CD4-positive, alpha-beta T cell (primary cell): ENCODE data around the gene IL11. TPM values are rescaled to one million over a fixed set of nuclear protein-coding genes. Genes with fewer than 3 reads are reported as not detected.

Source experiments
- ATAC-seq: fragments of 200-7000 bp; cut with Tn5 transposase; one replicate; pipeline ENCODE4 v1.10.0; 2022; ENCODE audit warnings: mild to moderate bottlenecking; ENCODE audit not compliant: poor library complexity
- CTCF ChIA-PET: fragments of 350-600 bp; sonication (Branson Sonifier 250); formaldehyde crosslinking; loops from one replicate; lab custom pipeline; 2021; ENCODE audit warnings: antibody characterized with exemption, inconsistent platforms; lab: Charles Lee
- POLR2A ChIA-PET: fragments of 350-600 bp; sonication (Branson Sonifier 250); formaldehyde crosslinking; loops from one replicate; lab custom pipeline; 2021; ENCODE audit warnings: antibody characterized with exemption, inconsistent platforms; lab: Charles Lee
- DNase-seq, 14 experiments: peaks; one replicate each; pipeline ENCODE4 v3.0.0-alpha.2; 2013 to 2020; ENCODE audit warnings: mixed read lengths in 2 of 14
- H3K27ac ChIP-seq, 2 donors: one replicate each; pipeline versions ENCODE4 v1.5.1 to v1.7.0; 2013; ENCODE audit warnings: low read length in 2 of 2, low read depth in 1 of 2, mild to moderate bottlenecking in 1 of 2
- H3K27me3 ChIP-seq, 2 experiments: 1 replicate in 1 of 2; 2 replicates in 1 of 2; pipeline versions ENCODE4 v1.6.1 to v1.7.0; 2013; ENCODE audit warnings: low read length in 2 of 2, control low read depth in 1 of 2, mild to moderate bottlenecking in 1 of 2, moderate library complexity in 1 of 2; ENCODE audit not compliant: insufficient read depth in 2 of 2, control insufficient read depth in 1 of 2
- H3K36me3 ChIP-seq: one replicate; pipeline ENCODE4 v1.6.1; 2013; ENCODE audit warnings: low read length, control low read depth; ENCODE audit not compliant: insufficient read depth
- H3K4me1 ChIP-seq: one replicate; pipeline ENCODE4 v1.6.1; 2013; ENCODE audit warnings: low read length, control low read depth; ENCODE audit not compliant: insufficient read depth
- H3K4me3 ChIP-seq: one replicate; pipeline ENCODE4 v1.5.1; 2013; ENCODE audit warnings: mild to moderate bottlenecking, low read length, moderate library complexity
- H3K9me3 ChIP-seq, 2 experiments: 1 replicate in 1 of 2; 2 replicates in 1 of 2; pipeline versions ENCODE4 v1.6.1 to v1.7.0; 2013; ENCODE audit warnings: low read length in 2 of 2, mild to moderate bottlenecking in 2 of 2, control low read depth in 1 of 2, moderate library complexity in 1 of 2; ENCODE audit not compliant: control insufficient read depth in 1 of 2, insufficient read depth in 1 of 2
- H3K27ac Mint-ChIP-seq: one replicate; pipeline ENCODE4 v1.8.0; 2020; ENCODE audit warnings: mixed read lengths
- H3K27me3 Mint-ChIP-seq: one replicate; pipeline ENCODE4 v1.8.0; 2021; ENCODE audit warnings: mixed read lengths
- H3K36me3 Mint-ChIP-seq: one replicate; pipeline ENCODE4 v1.8.0; 2021; ENCODE audit warnings: low read depth, mixed read lengths
- H3K4me1 Mint-ChIP-seq: one replicate; pipeline ENCODE4 v1.8.0; 2021; ENCODE audit warnings: low read depth, mixed read lengths
- H3K4me3 Mint-ChIP-seq: one replicate; pipeline ENCODE4 v1.8.0; 2020; ENCODE audit warnings: mild to moderate bottlenecking, mixed read lengths
- H3K9me3 Mint-ChIP-seq: one replicate; pipeline ENCODE4 v1.8.0; 2020; ENCODE audit warnings: mixed read lengths
- CTCF ChIP-seq: fragments of 200-600 bp; IDR thresholded peaks from one replicate; pipeline ENCODE4 v1.8.0; 2022; ENCODE audit warnings: antibody characterized with exemption, mild to moderate bottlenecking
- intact Hi-C, 2 experiments: fragments of 100-400 bp; cut with DNase I in 1 of 2; cut with micrococcal nuclease in 1 of 2; formaldehyde crosslinking; loops; one replicate each; pipeline versions ENCODE4 v1.15.1 to v1.9.0; 2023 to 2025; cut with DNase I, micrococcal nuclease
- total RNA-seq, 174 experiments: library from RNA in 2 of 174; stranded (reverse) in 2 of 174; gene quantifications; one replicate each; pipeline ENCODE4 v1.2.3 and lab custom pipeline; 2021 to 2026

The IL11 gene
- total RNA-seq, 2 experiments from 2014 or later, result 0.22 to 0.92 TPM

GRCh38 chr19:55341171-55341588, 29.1 kb downstream of the IL11 start:
- H3K9me3 Mint-ChIP-seq, result no peaks in the 10 kb centered on the region
- Histone ChIP-seq H3K27me3 (peaks cover 3 to 4% of the 10 kb centered on the region in 2 experiments), H3K27ac (no peak overlapping the region), H3K4me3 (peak overlapping the region; percentile 71), H3K36me3 (peaks cover 8% of the 10 kb centered on the region), H3K4me1 (peaks cover 32% of the 10 kb centered on the region), H3K9me3 (no peaks in the 10 kb centered on the region)
- no peak for TF ChIP-seq CTCF
- ATAC-seq (no peak), DNase-seq (peak in 13 of 14 experiments; percentile 21 to 73 (median 45))
- intact Hi-C loops, result no loop called here
- peaks cover 21% of the 10 kb centered on the region for H3K4me1 Mint-ChIP-seq
- H3K36me3 Mint-ChIP-seq, result peaks cover 32% of the 10 kb centered on the region
- CTCF ChIA-PET, result interaction anchor here (1.1 kb wide), 1 partner anchor 9 kb away, joined by 4 read pairs; no protein-coding TSS in a partner anchor
- POLR2A ChIA-PET, result no interaction called here
- peaks cover 20% of the 10 kb centered on the region for H3K27me3 Mint-ChIP-seq
- peak overlapping the region; percentile 99 for H3K27ac Mint-ChIP-seq
- H3K4me3 Mint-ChIP-seq, result peak overlapping the region; percentile 86

GRCh38 chr19:55340784-55341147, 29.5 kb downstream of the IL11 start:
- H3K27ac ChIP-seq, result no peak overlapping the region
- CTCF ChIA-PET, result interaction anchor here (0.7 to 1.1 kb wide), 2 partner anchors 9 to 39 kb away, joined by 3 to 4 read pairs; no protein-coding TSS in a partner anchor
- peaks cover 31% of the 10 kb centered on the region for H3K36me3 Mint-ChIP-seq

More at GRCh38 chr19:55340784-55341147, 29.5 kb downstream of the IL11 start:
- Mint-ChIP-seq H3K27ac (peak overlapping the region; percentile 99), H3K4me1 (peaks cover 21% of the 10 kb centered on the region), H3K4me3 (peak overlapping the region; percentile 86), H3K9me3 (no peaks in the 10 kb centered on the region), H3K27me3 (peaks cover 22% of the 10 kb centered on the region)
- ATAC-seq (no peak), DNase-seq (peak in 5 of 14 experiments; percentile 10 to 57 (median 26))
- intact Hi-C loops, result loop anchor here in 1 of 2 experiments (1.0 kb wide), 1 partner anchor 14 kb away; the partner anchor contains the start of gene COX6B2
- H3K9me3 ChIP-seq, result no peaks in the 10 kb centered on the region
- H3K27me3 ChIP-seq, result peaks cover 3 to 4% of the 10 kb centered on the region in 2 experiments
- no peak for TF ChIP-seq CTCF
- H3K4me1 ChIP-seq, result peaks cover 32% of the 10 kb centered on the region
- H3K4me3 ChIP-seq, result peak overlapping the region; percentile 71
- POLR2A ChIA-PET, result no interaction called here
- H3K36me3 ChIP-seq, result peaks cover 8% of the 10 kb centered on the region
